HG03108 (cell line): Measurements from ENCODE around the gene JADE1.

ENCODE experiments used
- ATAC-seq: cut with Tn5 transposase; IDR thresholded peaks from one replicate; pipeline ENCODE4 v1.9.1; 2021; ENCODE audit warnings: moderate library complexity; ENCODE audit not compliant: unreplicated experiment

The JADE1 gene

DNA sequence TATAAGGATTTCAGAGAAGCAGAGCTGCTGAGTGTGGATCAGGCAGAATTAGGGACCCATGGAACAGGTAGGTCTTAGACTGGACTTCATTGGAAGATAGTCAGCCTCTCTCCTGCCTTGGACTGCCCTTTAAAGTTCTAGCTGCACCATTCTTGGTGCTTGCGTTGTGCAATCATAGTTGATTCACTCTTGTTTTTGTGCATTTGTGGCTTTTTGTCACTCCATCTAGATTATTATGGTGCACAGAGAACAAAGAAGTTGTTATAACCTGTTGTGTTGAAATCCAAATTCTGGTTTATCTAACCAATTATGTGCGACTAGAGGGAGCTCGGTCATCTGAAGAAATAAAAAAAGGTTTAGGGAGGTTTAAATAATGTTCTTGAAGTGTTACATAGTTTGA, 59.3 kb downstream of the JADE1 start:
- no peak for ATAC-seq

DNA sequence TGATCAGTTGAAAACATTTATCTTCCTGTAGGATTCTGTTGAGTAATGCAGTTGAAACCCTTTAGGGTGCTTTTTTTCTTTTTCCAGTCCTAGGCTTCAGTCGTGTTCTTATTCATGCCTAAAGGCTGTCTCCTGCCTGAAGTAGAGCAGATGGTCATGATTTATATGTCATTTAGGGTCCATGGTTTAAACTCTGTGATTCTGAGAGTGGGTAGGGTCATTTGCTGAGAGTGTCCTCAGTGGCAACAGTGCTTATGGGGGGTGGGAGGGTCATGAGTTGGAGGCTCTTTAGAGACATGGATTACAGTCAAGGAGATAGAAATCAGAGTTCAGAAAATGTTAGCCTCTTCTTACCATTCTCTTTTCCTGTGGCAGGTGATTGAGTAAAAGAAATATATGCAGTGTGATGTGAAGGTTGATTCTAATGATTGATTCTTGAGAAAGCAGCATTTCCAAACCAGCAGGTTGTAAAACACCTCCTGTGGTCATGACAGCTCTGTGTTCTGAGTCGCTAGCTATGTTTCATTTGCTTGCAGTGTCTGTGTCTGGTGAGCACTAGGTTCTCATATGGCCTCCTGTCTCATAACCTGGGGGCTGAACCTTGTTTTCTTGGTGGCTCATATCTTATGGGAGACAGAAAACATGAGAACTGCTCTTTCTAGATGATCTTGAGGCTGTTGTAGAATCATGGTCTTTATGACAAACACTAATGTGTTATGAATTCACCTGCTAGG, 60.4 kb downstream of the JADE1 start:
- no peak for ATAC-seq

DNA sequence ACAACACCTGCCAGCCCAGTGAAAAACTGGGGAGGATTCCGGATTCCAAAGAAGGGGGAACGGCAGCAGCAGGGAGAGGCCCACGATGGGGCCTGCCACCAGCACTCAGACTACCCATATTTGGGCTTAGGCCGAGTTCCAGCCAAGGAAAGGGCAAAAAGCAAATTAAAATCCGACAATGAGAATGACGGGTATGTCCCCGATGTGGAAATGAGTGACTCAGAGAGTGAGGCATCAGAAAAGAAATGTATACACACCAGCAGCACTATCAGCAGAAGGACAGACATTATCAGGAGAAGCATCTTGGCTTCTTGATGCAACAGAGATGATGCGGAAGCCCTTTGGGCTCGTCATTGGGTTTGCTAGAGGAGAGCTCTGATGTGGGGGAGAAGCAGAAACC, 62.4 kb downstream of the JADE1 start:
- ATAC-seq = no peak

DNA sequence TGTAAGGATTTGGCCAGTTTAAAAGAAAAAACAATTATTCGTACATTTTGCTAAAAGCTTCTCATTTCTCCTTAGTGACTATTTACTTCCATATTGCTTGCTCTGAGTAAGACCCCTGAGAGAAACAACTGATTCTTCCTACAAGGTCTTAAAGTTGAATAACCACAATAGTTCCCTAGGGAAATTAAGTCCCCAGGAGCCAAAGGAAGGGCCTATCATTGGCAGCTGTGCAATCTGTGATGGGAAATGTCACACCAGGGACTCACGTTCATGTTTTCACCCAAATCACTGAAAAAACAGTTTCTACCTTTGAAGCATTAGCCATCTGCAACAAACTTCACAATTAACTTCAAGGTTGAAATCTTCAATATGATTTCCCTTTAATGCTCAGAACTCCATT, 66.7 kb downstream of the JADE1 start:
- ATAC-seq = no peak

DNA sequence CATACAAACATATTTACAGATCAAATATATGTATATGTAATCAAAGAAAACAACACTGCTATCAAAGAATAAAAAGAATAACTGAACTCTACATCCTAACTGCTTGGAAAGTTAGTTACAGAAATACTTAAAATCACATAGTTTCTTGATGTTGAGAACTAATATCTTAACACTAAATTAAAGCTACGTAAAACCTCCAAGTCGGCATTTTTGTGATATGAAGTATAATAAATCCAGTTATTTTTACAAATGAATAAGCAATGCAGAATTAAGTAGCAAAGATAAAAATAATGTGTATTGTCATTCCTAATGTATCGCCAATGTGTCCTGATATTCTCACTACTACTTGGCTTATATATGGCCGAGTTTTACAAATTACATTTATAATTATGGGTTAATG, 68.4 kb downstream of the JADE1 start:
- no peak for ATAC-seq

DNA sequence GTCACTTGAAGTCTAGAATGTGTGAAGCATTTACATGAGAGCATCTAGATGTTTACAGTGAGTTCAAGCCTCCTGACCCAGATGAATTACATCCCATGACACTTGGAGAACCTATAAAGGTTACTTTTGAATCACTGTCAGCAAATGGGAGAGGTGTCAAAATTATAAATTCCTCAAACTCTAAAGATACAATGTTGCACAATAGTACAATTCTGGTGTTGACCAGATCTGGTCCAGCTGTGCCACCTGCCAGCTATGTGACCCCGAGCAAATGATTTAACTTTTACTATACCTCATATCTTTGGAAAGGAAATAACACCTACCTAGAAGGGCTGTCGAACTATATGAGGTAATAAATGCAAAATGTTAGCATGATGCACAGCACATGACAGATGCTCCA, 69.8 kb downstream of the JADE1 start:
- ATAC-seq = no peak

GRCh38 chr4:128879971-128880370, 70.5 kb downstream of the JADE1 start:
- ATAC-seq = no peak

GRCh38 chr4:128880662-128881061, 71.2 kb downstream of the JADE1 start:
- no peak for ATAC-seq

DNA sequence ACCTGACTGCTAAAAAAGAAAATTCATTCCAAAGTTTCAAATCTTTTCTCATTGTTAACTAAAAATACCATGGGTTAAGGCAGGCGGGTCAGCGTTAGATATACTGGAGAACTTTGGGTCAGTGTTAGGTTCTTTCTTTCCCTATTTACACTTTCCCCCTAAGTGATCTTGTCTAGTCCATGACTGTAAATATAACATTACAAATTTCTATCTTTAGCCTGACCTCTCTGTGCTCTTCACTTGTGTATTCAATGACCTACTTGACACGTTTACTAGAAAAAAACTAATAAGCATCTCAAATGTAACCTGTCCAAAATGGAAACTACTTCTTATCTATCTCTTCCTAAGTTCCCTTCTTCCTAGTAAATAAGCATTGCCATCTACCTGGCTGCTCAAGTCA, 95.3 kb downstream of the JADE1 start:
- no peak for ATAC-seq

- no peak for ATAC-seq
Measured at GRCh38 chr4:128906581-128906980, 97.1 kb downstream of the JADE1 start.

DNA sequence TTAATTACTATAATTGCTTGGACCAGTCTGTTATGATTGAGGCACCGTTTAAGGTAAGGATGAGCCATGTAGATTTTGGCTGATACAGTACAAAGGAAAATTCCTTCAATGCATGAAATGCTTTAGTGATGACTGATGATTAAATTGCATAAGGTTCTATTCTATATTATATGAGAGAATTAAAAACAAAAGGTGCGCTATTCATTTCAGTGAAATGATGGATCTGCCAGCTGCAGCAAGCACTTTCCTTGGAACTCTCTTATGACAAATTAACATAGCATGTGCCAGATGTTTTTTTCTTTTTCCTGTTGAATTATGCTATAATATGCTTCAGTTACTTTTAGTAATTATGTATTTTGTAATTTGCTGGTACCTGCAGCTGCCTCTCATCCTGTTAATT, 98.5 kb downstream of the JADE1 start:
- ATAC-seq = no peak

DNA sequence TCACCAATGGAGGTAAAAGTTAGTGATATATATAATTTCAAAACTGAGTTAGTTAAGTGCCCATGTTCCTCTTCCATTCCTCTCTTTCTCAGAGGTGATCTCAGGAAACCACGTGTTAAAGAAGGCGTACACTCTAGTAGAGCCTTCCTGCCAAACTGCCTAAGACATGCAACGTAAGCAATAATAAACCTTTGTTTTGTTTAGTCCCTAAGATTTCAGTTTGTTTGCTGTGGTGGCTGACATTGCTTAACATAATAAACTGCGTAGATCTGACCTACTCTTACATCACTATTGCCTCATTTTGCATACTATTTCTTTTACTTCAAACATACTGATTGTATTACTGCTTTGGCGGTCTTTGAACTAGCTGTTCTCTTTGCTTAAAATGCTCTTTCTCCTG, 99.2 kb downstream of the JADE1 start:
- no peak for ATAC-seq

- ATAC-seq = no peak
Measured at GRCh38 chr4:128913228-128913627, 103.7 kb downstream of the JADE1 start.

DNA sequence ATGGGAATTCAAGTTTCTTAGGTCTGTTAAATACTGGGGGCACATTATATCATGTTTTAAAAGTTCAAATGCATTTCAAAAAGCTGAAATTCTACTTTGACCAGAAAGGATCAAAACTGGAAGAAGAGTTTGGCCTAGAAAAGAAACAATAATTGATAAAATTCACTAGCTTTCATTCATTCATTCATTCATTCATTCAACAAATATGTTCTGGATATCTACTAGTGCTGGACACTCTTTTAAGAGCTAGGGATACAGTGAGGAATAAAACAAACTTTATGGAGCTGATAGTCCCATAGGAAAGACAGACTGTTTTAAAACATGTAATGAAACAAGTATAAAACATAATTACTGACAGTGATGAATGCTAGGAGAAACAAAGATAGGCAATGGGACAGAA, 106.0 kb downstream of the JADE1 start:
- ATAC-seq = no peak

DNA sequence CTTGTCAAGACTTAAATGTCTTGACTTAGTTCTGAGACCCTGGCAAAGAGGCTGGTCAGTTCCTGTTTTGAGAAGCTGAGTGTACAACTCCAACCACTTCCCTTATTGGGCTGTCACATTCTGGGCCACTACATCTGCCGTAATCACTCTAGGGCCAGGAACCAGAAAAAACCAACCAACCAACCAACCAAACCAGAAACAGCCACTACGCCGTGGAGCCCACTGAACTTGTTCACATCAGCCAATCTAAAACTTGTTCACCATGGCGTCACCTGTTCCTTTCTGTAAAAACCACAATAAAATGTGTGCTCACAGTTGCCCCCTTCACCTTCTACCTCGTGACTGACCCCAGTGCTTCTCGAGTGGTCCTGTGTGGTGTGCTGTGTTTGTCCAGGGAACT, 107.3 kb downstream of the JADE1 start:
- peak; percentile 70 for ATAC-seq

GRCh38 chr4:128917781-128918180, 108.3 kb downstream of the JADE1 start:
- ATAC-seq = peak; percentile 74

GRCh38 chr4:128921954-128922353, 112.5 kb downstream of the JADE1 start:
- ATAC-seq = no peak
